NCI-H226 (cell line): ENCODE results near the gene RPAP2.
A peak's percentile ranks its signal among the peaks of the same experiment; 100 is the strongest.
"Not testable (repeated sequence)": the region's sequence is repeated elsewhere in the genome, so short reads cannot be mapped to it uniquely, and the experiment has no call there.

Source experiments
- DNase-seq: peaks from one replicate; pipeline ENCODE4 v3.0.0-alpha.2; 2015

The RPAP2 gene

GRCh38 chr1:92377991-92378390 is 79.1 kb downstream of the RPAP2 start:
- not testable (repeated sequence) for DNase-seq

- DNase-seq = peak; percentile 22
These were observed 82.0 kb downstream of the RPAP2 start for GRCh38 chr1:92380867-92381266.

- not testable (repeated sequence) for DNase-seq
These were observed 95.1 kb downstream of the RPAP2 start for GRCh38 chr1:92393966-92394365.

- no peak for DNase-seq
These were observed 99.7 kb downstream of the RPAP2 start for GRCh38 chr1:92398519-92398918.

- peak; percentile 18 for DNase-seq
These were observed 100.2 kb downstream of the RPAP2 start for GRCh38 chr1:92399076-92399475.

- DNase-seq = peak; percentile 60
These were observed 105.8 kb downstream of the RPAP2 start for GRCh38 chr1:92404661-92405060.

GRCh38 chr1:92408825-92409224 is 110.0 kb downstream of the RPAP2 start:
- DNase-seq = peak; percentile 89

GRCh38 chr1:92409946-92410549 is 111.2 kb downstream of the RPAP2 start:
- DNase-seq = no peak

- DNase-seq = no peak
These were observed 111.8 kb downstream of the RPAP2 start for GRCh38 chr1:92410706-92411105.

- DNase-seq = peak; percentile 38
These were observed 112.7 kb downstream of the RPAP2 start for GRCh38 chr1:92411511-92411910.

GRCh38 chr1:92419642-92420041 is 120.8 kb downstream of the RPAP2 start:
- DNase-seq = no peak

- DNase-seq = no peak
These were observed 125.5 kb downstream of the RPAP2 start for GRCh38 chr1:92424381-92424780.

- no peak for DNase-seq
These were observed 126.8 kb downstream of the RPAP2 start for GRCh38 chr1:92425617-92426016.

GRCh38 chr1:92430030-92430429 is 131.2 kb downstream of the RPAP2 start:
- no peak for DNase-seq

GRCh38 chr1:92434572-92434971 is 135.7 kb downstream of the RPAP2 start:
- not testable (repeated sequence) for DNase-seq

GRCh38 chr1:92439291-92439690 is 140.4 kb downstream of the RPAP2 start:
- DNase-seq = no peak

GRCh38 chr1:92441316-92441696 is 142.4 kb downstream of the RPAP2 start:
- no peak for DNase-seq

- DNase-seq = no peak
These were observed 143.0 kb downstream of the RPAP2 start for GRCh38 chr1:92441697-92442342.

GRCh38 chr1:92442351-92442750 is 143.5 kb downstream of the RPAP2 start:
- no peak for DNase-seq

- peak; percentile 12 for DNase-seq
These were observed 145.0 kb downstream of the RPAP2 start for GRCh38 chr1:92443893-92444292.

- DNase-seq = peak; percentile 81
These were observed 145.5 kb downstream of the RPAP2 start for GRCh38 chr1:92444351-92444750.

GRCh38 chr1:92445865-92446264 is 147.0 kb downstream of the RPAP2 start:
- DNase-seq = no peak

- DNase-seq = peak; percentile 97
These were observed 147.7 kb downstream of the RPAP2 start for GRCh38 chr1:92446546-92446945.

- DNase-seq = peak; percentile 61
These were observed 148.3 kb downstream of the RPAP2 start for GRCh38 chr1:92447033-92447681.
